Muscle layer of colon (tissue), 2 donors: Measurements from ENCODE around the gene ZFYVE28.

ENCODE experiments used
- H3K27ac ChIP-seq: one replicate; pipeline ENCODE4 v1.7.0; 2013; ENCODE audit warnings: low read depth, mild to moderate bottlenecking, low read length, moderate library complexity
- H3K27me3 ChIP-seq, 2 donors: one replicate each; pipeline ENCODE4 v1.7.0; 2013; ENCODE audit warnings: low read length in 2 of 2, mild to moderate bottlenecking in 2 of 2; ENCODE audit not compliant: insufficient read depth in 2 of 2, control insufficient read depth in 1 of 2
- H3K36me3 ChIP-seq: one replicate; pipeline ENCODE4 v1.7.0; 2013; ENCODE audit warnings: mild to moderate bottlenecking, low read length; ENCODE audit not compliant: insufficient read depth
- H3K4me1 ChIP-seq: one replicate; pipeline ENCODE4 v1.7.0; 2013; ENCODE audit warnings: mild to moderate bottlenecking, low read length; ENCODE audit not compliant: insufficient read depth
- H3K4me3 ChIP-seq, 2 donors: one replicate each; pipeline ENCODE4 v1.7.0; 2013; ENCODE audit warnings: low read length in 2 of 2, low read depth in 1 of 2, mild to moderate bottlenecking in 1 of 2, moderate library complexity in 1 of 2
- H3K9ac ChIP-seq: one replicate; pipeline ENCODE4 v1.7.0; 2013; ENCODE audit warnings: low read length
- H3K9me3 ChIP-seq: one replicate; pipeline ENCODE4 v1.7.0; 2013; ENCODE audit warnings: mild to moderate bottlenecking, low read length
- donor health status: abdominal sarcoma.
- donor health status: Adenocarcinoma of cecum.

ZFYVE28 gene

GRCh38 chr4:2335729-2336101 is 82.7 kb downstream of the ZFYVE28 start:
- no peaks in the 10 kb centered on the region for H3K27me3 ChIP-seq
- no peaks in the 10 kb centered on the region for H3K36me3 ChIP-seq
- H3K9me3 ChIP-seq, result no peaks in the 10 kb centered on the region
- H3K27ac ChIP-seq, result no peak overlapping the region
- H3K4me3 ChIP-seq, result no peak overlapping the region
- no peak overlapping the region for H3K9ac ChIP-seq
- H3K4me1 ChIP-seq, result no peaks in the 10 kb centered on the region

DNA sequence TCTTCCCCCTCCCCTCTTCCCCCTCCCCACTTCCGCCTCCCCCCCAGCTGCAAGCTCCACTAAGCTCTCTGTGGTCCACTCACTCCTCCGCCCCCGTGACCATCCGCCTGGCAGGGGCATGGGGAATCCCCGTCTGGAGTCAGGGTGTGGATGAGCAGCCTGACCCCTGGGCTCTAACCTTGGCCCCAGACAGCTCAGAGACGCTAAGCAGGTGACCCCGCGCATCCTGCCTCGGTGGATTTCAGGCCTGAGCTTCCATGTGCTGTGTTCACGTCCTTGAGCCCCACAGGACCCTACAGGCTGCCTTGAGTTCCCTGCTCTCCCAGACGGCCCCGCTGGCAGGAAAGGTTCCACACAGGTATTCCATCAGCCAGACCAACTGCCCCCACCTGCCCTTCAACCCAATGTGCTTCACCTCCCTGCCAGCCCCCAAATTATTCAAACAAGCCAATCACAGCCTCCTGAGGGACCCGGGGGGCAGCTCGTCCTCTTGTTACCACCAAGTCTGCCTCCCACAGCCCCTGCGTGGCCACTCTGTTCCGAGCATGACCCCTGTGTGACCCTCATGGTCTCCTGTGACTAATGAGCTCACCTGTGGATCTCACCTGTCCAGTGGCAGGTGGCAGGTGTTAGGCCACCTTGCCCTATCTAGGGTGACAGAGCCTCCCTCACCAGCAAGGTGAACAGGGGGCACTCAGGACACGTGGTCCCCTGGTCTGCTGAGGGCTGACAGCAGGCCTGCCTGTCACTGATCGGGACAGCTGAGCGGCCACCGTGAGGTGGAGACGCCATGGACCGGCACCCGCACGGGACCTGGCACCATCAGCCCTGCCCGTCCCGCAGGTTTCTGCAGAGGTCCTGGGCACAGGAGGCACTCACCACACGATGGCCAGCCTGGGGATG is 83.4 kb downstream of the ZFYVE28 start:
- no peak overlapping the region for H3K4me3 ChIP-seq
- no peaks in the 10 kb centered on the region for H3K36me3 ChIP-seq
- no peak overlapping the region for H3K27ac ChIP-seq
- H3K9me3 ChIP-seq, result no peaks in the 10 kb centered on the region
- no peaks in the 10 kb centered on the region for H3K27me3 ChIP-seq
- no peaks in the 10 kb centered on the region for H3K4me1 ChIP-seq
- no peak overlapping the region for H3K9ac ChIP-seq

DNA sequence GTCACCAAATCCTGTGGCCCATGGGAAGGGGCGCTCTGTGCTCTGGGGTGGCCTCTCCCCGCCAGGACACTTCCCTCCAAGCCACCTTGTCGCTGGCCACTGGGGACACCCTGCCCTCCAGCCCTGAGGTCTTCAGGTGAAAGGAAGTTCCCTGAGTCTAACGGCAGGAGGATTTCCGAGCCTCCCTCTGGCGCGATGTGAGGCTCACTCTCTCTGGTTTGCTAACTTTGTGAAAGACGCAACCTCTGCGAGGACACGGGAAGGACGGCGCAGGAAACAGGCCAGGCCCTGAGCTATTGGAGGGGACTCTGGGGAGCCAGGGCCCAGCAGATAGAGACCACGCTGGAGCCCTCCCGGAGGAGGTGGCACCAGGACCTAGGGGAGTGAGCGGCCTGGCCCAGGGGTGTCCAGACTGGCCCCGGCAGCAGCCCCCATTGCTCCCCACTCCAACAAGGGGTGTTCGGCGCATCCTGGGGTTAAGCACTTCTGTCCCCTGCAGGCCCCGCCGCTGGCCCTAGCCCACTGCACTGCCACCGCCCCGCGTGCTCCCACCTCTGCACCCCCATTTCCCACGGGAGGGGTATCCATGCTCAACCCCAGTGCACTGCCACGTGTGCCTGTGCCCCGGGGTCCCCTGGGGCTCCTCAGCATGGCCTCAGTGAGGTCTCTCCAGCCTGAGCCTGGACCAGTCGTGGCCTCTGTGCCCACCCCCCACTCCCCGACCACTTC is 84.4 kb downstream of the ZFYVE28 start:
- H3K27ac ChIP-seq, result no peak overlapping the region
- H3K36me3 ChIP-seq, result no peaks in the 10 kb centered on the region
- no peak overlapping the region for H3K9ac ChIP-seq

DNA sequence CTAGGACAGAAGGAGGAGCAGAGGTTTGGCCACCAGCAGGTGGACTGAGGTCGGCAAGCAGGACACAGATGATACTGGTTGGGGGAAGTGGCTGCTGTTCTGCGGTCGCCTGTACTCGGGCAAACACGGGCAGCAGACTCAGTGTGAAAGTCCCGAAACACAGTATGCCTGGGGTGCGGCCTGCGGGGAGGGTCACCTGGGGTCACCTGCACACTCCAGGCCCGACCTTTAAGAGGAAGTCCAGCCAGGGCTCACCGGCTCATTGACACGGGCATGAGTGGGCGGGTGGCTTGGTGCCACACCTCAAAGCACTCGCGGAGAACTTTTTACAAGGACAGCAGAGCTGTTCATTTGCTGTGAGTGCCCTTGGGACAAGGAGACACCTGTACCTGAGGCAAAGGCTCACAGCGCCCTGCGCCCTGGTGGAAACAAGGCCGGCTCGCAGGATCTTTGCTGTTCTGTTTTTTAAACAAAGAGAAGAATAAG is 85.0 kb downstream of the ZFYVE28 start:
- Histone ChIP-seq H3K9me3 (no peaks in the 10 kb centered on the region), H3K9ac (no peak overlapping the region), H3K4me3 (no peak overlapping the region), H3K36me3 (no peaks in the 10 kb centered on the region), H3K4me1 (no peaks in the 10 kb centered on the region), H3K27ac (no peak overlapping the region), H3K27me3 (no peaks in the 10 kb centered on the region)

More for the DNA sequence above, 84.4 kb downstream of the ZFYVE28 start:
- Histone ChIP-seq H3K4me3 (no peak overlapping the region), H3K9me3 (no peaks in the 10 kb centered on the region), H3K4me1 (no peaks in the 10 kb centered on the region), H3K27me3 (no peaks in the 10 kb centered on the region)

DNA sequence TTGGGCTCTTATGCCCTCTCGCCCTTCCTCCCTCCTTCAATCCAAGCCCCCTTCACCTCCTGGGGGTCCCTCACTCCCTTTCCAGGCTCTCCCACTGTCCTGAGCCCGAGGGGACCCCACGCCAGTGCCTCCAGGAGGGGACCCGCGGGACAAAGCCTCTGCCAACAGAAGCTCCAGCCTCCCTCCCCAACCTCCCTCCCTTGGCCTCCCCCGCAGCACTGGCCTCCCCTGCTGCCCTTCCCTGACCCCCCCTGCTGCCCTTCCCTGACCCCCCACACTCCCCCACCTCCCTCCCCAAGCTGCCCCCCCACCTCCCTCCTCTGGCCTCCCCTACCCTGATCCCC is 85.5 kb downstream of the ZFYVE28 start:
- Histone ChIP-seq H3K36me3 (no peaks in the 10 kb centered on the region), H3K4me3 (no peak overlapping the region), H3K4me1 (no peaks in the 10 kb centered on the region), H3K27ac (no peak overlapping the region), H3K9me3 (no peaks in the 10 kb centered on the region), H3K9ac (no peak overlapping the region), H3K27me3 (no peaks in the 10 kb centered on the region)

DNA sequence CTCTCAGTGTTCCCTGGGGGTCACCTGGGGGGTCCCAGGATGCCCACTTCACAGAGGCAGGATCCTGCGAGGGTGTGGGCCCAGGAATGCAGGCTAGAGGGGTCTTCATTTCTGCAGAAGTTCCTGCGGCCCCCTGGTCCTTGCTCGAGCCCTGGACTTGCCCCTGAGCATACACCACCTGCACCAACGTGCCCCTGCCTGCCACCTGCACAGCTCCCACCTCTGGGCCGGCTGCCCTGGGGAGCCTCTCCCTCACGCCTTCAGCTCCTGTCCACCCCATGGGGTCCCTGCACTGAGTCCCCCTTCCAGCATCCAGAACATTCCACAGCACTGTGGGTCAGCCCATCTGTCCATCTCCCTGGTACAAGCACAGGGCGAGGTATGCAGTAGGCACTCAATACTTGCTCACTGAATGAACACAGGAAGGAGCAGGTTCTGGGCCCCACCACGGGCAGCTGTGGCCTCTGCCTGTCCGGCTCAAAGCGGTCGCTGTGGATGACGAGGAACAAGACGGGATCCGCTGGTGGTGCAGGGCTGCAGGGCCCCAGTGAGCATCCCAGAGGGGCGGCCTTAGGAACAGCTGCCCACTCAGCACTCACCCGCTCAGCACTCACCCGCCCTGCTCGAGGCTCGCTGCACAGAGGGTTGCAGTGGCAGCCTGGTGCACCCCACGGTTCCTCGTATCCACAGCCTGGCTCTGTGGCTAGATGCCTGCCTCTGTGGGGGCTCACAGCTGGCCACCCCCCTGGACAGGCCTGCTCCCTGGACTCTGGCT is 86.1 kb downstream of the ZFYVE28 start:
- Histone ChIP-seq H3K9ac (no peak overlapping the region), H3K9me3 (no peaks in the 10 kb centered on the region), H3K36me3 (no peaks in the 10 kb centered on the region), H3K27me3 (no peaks in the 10 kb centered on the region), H3K4me3 (no peak overlapping the region), H3K4me1 (no peaks in the 10 kb centered on the region), H3K27ac (no peak overlapping the region)

DNA sequence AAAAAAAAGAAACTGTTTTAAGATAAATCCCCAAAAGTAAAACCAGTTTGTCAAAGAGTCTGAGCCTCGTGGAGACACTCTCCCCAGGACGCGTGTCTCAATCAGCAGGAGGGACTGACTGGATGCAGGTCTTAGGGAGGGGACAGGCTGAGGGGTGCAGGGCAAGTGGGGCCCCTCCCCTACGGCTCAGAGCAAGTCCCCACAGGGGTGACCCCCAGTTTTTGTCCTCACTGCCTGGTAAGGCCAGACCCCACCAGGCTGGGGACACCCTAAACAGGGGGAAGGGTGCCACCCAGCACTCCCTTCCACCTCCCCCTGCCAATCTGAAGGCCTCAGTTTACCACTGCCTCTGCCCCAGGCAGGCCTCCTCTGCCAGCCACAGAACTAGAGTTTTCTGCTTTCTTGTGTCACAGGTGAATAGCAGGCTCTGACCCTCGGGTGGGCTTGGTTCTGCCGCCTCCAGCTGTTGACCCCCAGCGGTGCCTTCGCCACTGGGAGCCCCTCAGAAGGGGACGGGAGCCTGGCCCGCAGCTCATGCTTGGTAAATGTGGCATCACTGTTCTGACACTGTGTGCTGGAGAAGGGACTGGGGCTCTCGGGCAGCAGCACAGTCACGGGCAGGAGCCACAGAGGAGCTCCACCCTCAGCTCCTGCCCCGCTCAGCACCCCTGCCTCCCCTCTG is 86.8 kb downstream of the ZFYVE28 start:
- Histone ChIP-seq H3K4me1 (no peaks in the 10 kb centered on the region), H3K36me3 (no peaks in the 10 kb centered on the region), H3K9ac (no peak overlapping the region), H3K9me3 (no peaks in the 10 kb centered on the region), H3K4me3 (no peak overlapping the region), H3K27me3 (no peaks in the 10 kb centered on the region), H3K27ac (no peak overlapping the region)

DNA sequence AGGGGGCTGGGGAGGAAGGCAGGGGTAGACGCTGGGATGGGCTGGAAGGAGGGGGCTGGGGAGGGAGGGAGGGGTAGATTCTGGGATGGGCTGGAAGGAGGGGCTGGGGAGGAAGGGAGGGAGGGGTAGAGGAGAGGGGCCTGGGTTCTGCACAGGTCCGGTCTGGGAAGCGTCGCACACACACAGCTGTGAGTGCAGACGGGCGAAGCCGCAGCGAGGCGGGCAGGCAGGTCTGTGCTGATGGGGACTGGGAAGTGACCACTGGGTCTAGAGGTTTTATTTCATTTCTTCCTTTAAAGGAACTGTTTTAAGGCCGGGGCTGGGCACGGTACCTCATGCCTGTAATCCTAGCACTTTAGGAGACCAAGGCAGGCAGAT is 87.4 kb downstream of the ZFYVE28 start:
- no peak overlapping the region for H3K4me3 ChIP-seq
- no peaks in the 10 kb centered on the region for H3K27me3 ChIP-seq
- H3K9ac ChIP-seq, result no peak overlapping the region
- no peaks in the 10 kb centered on the region for H3K4me1 ChIP-seq
- no peak overlapping the region for H3K27ac ChIP-seq
- no peaks in the 10 kb centered on the region for H3K36me3 ChIP-seq
- no peaks in the 10 kb centered on the region for H3K9me3 ChIP-seq

GRCh38 chr4:2330091-2331042 is 88.1 kb downstream of the ZFYVE28 start:
- no peaks in the 10 kb centered on the region for H3K36me3 ChIP-seq
- H3K27me3 ChIP-seq, result no peaks in the 10 kb centered on the region
- no peak overlapping the region for H3K27ac ChIP-seq
- H3K4me1 ChIP-seq, result no peaks in the 10 kb centered on the region
- no peak overlapping the region for H3K9ac ChIP-seq
- no peaks in the 10 kb centered on the region for H3K9me3 ChIP-seq
- H3K4me3 ChIP-seq, result no peak overlapping the region

GRCh38 chr4:2327579-2327978 is 90.9 kb downstream of the ZFYVE28 start:
- no peaks in the 10 kb centered on the region for H3K36me3 ChIP-seq

More at GRCh38 chr4:2327579-2327978, 90.9 kb downstream of the ZFYVE28 start:
- Histone ChIP-seq H3K9me3 (no peaks in the 10 kb centered on the region), H3K27ac (no peak overlapping the region), H3K9ac (no peak overlapping the region), H3K4me3 (no peak overlapping the region), H3K4me1 (no peaks in the 10 kb centered on the region), H3K27me3 (no peaks in the 10 kb centered on the region)
